Kidney epithelial cell (primary cell): Measurements from ENCODE around the gene DSC1. TPM values are rescaled to one million over a fixed set of nuclear protein-coding genes. Genes with fewer than 3 reads are reported as not detected.
"Not testable (repeated sequence)": the region's sequence is repeated elsewhere in the genome, so short reads cannot be mapped to it uniquely, and the experiment has no call there.

ENCODE experiments used
- DNase-seq: peaks from one replicate; pipeline ENCODE4 v3.0.0-alpha.2; 2010; ENCODE audit warnings: low read depth
- H3K27me3 ChIP-seq: 2 replicates; pipeline ENCODE4 v1.6.0; 2011; ENCODE audit warnings: low read length; ENCODE audit not compliant: control insufficient read depth, insufficient read depth
- H3K36me3 ChIP-seq: 2 replicates; pipeline ENCODE4 v1.5.1; 2011; ENCODE audit warnings: low read length; ENCODE audit not compliant: control insufficient read depth, insufficient read depth
- H3K4me3 ChIP-seq: 2 replicates; pipeline ENCODE4 v1.5.1; 2011; ENCODE audit warnings: low read depth, mild to moderate bottlenecking, control low read depth, low read length
- total RNA-seq: library from RNA; depleted of rRNA; stranded (reverse); fragments of >200 nt; gene quantifications from 2 replicates; pipeline ENCODE4 v1.2.3, GENCODE V29; 2015
- TF ChIP-seq, protein P1 (sequence below): IDR thresholded peaks from 2 replicates; pipeline ENCODE4 v1.5.1; 2011; ENCODE audit warnings: mild to moderate bottlenecking, moderate library complexity, low read length, control low read depth, inconsistent platforms; ENCODE audit not compliant: insufficient read depth, poor library complexity, severe bottlenecking

DSC1 gene
- total RNA-seq, 1 donor from 2014 or later: not detected

DNA sequence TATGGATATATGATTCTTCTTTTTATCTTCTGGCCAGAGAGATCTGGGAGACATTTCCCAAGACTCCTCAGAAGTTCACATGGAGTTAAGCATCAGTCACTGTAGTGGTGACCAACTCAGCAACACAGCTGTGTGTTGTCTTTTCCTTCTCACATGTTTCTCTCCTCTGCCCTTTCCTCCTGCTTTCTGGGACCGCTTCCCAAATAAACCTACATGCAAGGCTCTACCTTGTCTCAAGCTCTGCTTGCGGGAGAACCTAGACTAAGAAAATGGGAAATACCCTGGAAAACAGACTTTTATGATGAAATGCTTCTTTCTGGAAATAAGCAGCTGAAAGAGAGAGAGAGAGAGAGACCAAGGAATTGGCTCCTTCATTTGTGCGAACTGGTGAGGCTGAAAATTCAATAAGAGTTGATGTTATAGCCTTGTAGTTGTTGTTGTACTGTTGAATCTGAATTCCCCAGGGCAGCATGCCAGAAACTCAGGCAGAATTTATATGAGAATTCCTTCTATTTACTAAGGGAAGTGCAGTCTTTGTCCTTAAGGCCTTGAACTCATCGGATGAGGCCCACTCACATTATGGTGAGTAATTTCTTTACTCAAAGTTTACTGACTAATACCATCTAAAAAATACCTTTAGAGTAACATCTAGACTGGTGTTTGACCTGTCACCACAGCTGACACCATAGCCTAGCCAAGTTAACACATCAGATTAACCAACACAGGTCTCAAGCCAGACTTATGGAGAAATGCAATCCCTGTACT, 22.7 kb upstream of the DSC1 start:
- H3K36me3 ChIP-seq: no peaks in the 10 kb centered on the region
- DNase-seq: no peak
- no peak overlapping the region for H3K4me3 ChIP-seq
- TF ChIP-seq, protein P1, sequence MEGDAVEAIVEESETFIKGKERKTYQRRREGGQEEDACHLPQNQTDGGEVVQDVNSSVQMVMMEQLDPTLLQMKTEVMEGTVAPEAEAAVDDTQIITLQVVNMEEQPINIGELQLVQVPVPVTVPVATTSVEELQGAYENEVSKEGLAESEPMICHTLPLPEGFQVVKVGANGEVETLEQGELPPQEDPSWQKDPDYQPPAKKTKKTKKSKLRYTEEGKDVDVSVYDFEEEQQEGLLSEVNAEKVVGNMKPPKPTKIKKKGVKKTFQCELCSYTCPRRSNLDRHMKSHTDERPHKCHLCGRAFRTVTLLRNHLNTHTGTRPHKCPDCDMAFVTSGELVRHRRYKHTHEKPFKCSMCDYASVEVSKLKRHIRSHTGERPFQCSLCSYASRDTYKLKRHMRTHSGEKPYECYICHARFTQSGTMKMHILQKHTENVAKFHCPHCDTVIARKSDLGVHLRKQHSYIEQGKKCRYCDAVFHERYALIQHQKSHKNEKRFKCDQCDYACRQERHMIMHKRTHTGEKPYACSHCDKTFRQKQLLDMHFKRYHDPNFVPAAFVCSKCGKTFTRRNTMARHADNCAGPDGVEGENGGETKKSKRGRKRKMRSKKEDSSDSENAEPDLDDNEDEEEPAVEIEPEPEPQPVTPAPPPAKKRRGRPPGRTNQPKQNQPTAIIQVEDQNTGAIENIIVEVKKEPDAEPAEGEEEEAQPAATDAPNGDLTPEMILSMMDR: no peak
- H3K27me3 ChIP-seq: no peaks in the 10 kb centered on the region

DNA sequence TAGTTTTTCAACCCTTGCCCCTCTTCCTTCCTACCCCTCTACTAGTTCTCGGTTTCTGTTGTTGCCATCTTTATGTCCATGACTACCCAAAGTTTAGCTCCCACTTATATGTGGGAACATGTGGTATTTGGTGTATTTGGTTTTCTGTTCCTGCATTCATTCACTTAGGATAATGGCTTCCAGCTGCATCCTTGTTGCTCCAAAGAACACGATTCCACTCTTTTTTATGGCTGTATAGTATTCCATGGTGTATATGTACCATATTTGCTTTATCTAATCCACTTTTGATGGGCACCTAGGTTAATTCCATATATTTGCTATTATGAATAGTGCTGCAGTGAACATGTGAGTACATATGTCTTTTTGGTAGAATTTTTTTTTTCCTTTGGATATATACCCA, 20.6 kb upstream of the DSC1 start:
- DNase-seq: no peak
- H3K4me3 ChIP-seq: no peak overlapping the region
- no peaks in the 10 kb centered on the region for H3K36me3 ChIP-seq
- H3K27me3 ChIP-seq: no peaks in the 10 kb centered on the region
- TF ChIP-seq, protein P1: no peak

DNA sequence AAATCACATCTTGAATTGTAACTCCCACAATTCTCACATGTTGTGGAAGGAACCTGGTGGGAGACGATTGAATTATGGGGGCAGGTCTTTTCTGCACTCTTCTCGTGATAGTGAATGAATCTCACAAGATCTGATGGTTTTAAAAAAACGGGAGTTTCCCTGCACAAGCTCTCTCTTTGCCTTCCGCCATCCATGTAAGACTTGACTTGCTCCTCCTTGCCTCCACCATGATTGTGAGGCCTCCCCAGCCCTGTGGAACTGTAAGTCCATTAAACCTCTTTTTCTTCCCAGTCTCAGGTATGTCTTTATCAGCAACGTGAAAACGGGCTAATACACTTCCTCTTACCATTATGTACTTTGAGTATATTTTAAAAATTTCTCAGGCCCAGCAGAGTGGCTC, 14.7 kb upstream of the DSC1 start:
- not testable (repeated sequence) for H3K4me3 ChIP-seq, H3K36me3 ChIP-seq, H3K27me3 ChIP-seq, DNase-seq

DNA sequence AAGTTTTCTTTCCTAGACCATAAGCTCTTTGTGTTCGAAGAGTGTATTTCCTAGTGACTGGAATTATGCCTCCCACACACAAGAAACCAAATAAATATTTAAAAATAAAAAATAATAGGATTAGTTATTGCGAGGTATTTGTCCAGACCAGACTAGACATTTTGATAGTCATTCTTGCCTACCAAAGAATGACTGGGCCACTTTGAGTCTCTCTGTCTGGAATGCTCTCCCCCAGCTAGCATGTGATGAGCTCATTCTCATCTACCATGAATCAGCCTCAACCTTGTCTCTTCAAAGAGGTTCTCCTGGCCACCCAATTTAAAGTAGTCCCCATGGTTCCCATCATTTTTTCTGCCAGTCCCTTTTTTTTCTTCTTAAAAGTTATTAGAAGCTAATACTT, 13.9 kb upstream of the DSC1 start:
- TF ChIP-seq, protein P1: no peak
- no peak for DNase-seq
- Histone ChIP-seq H3K36me3 (no peaks in the 10 kb centered on the region), H3K27me3 (no peaks in the 10 kb centered on the region), H3K4me3 (no peak overlapping the region)

DNA sequence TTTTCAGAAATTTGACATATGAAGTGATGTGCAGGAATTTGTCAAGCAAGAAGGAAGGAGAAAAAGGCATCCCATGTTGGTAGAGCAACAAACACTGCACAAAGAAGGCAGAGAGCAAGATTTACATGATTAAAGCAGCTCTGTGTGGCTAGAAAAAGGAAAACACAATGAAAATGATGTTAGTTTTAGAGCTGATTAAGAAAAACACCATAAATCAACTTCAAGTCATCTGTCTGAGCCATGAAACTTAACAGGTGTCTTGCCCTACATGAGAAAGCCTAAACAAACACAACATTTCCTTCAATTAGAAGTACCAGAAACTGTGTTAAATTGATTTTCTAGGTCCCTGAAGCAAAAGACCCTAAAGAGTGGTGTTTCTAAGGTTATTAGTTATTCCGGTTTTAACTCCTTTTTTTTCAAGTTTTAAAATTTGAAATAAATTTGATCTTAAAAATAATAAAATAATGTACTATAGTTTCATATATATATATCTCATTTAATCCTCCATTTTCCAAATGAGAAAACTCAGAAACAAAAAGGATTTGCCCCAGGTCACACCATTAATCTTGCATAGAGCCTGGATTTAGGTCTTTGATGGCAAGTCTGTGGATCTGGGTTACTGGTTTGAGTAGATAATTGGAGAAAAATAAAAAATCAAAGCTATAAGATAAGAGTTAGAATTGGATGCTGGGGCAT, 8.6 kb upstream of the DSC1 start:
- no peaks in the 10 kb centered on the region for H3K27me3 ChIP-seq

DNA sequence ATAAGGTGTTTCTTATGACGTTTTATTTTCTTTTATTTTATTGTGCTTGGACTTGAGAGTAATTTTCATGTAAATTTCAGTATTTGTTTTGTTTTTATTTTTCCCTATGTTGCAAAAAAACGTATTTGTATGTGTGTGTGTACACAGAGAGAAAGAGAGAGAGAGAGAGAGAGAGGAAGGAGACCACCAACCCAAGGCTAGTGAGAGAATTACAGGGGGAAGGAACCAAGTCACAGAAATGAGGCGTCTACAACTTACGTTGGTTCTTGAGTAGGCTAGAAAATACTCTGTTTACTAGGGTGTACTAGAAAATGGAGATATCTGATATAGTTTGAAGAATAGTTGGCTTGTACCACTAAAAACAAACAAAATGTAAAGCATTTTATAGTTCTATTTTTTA, 7.7 kb upstream of the DSC1 start:
- DNase-seq: no peak
- Histone ChIP-seq H3K36me3 (no peaks in the 10 kb centered on the region), H3K4me3 (no peak overlapping the region), H3K27me3 (no peaks in the 10 kb centered on the region)
- TF ChIP-seq, protein P1: no peak

More for the DNA sequence above, 8.6 kb upstream of the DSC1 start:
- no peak overlapping the region for H3K4me3 ChIP-seq
- no peak for DNase-seq
- TF ChIP-seq, protein P1: no peak
- no peaks in the 10 kb centered on the region for H3K36me3 ChIP-seq
